ENCODE results near the gene FGFBP3.

Gene FGFBP3

DNA sequence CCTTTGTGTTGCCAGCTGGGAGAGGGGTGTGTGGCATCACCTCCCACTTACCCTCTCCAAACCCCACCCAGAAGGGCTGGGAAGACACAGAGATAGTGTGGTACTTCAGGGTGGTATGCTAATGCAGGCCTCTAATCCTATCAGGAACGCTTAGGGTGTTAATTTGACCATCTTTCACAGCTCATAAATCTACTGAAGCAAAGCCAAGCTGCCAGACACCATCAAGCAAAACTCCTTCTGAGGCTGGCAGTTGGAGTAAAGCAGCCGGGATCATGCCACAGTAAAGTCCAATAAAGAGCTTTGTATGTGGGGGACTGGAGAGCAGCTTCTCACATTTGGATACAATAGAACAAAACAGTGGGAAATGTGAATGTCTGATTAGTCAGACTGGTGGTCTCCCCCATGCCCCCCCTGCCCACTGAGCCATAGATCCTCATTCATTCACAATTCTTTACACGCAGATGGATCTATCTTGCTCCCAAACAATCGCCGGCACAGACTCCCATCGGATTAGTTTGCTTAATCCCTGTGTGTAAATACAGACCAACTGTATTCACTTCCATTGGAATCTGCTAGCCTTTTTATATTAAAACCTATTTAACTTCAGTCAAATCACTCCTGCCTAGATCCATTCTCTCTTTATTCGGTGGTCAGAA lies 29.6 kb downstream of the FGFBP3 start:
- DNase-seq (ENCODE audit: insufficient read length) = no peak
- TF ChIP-seq POLR2AphosphoS5 (IDR thresholded peaks at IDR 0.05; ENCODE audit: low read depth, low read length) = no peak
- no peak for TF ChIP-seq POLR2A (IDR thresholded peaks at IDR 0.05; ENCODE audit: low read depth, low read length)
- TF ChIP-seq TAF1 (IDR thresholded peaks at IDR 0.05; ENCODE audit: borderline replicate concordance, low read depth, low read length) = no peak
- FAIRE-seq = no peak

DNA sequence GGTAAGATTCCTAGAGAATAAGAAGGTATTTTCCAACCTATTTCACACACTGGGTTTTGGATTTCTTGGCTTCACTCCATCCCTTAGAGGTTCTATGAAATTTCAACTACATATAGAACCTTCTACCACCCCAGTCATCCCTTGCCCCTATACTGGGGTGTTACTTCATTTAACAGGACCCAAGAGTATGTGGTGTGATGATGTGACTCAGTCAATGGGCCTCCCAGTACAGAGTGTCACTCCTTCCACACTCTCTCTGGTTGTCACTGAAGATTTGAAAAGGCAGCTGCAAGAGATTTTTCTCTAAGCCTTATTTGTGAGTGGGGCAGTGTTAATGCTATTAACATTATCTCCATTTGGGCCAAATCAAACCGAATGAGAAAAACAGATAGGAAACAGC lies 33.5 kb downstream of the FGFBP3 start:
- no peak for FAIRE-seq
- no peak for DNase-seq (ENCODE audit: insufficient read length)
- no peak for TF ChIP-seq TAF1 (IDR thresholded peaks at IDR 0.05; ENCODE audit: borderline replicate concordance, low read depth, low read length)
- no peak for TF ChIP-seq POLR2AphosphoS5 (IDR thresholded peaks at IDR 0.05; ENCODE audit: low read depth, low read length)
- TF ChIP-seq POLR2A (IDR thresholded peaks at IDR 0.05; ENCODE audit: low read depth, low read length) = no peak

DNA sequence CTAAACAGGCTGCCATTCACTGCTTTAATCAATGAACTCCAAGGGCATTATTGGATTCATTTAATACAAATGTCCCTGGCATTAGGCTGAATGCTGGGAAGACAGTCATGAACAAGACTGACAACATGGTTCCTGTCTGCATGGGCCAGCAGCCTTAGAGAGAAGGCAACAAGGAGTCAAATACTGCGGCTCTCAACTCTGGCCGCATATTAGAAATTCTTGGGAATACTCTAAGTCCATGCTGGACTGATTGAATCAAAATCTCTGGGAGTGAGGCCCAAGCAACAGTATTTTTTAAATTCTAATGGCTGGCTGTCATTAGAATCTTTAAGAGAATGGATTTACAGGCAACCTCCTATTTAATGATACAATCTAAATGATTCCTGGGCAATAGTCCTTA lies 34.1 kb downstream of the FGFBP3 start:
- no peak for FAIRE-seq
- DNase-seq (ENCODE audit: insufficient read length) = no peak
- TF ChIP-seq POLR2AphosphoS5 (IDR thresholded peaks at IDR 0.05; ENCODE audit: low read depth, low read length) (no peak), POLR2A (IDR thresholded peaks at IDR 0.05; ENCODE audit: low read depth, low read length) (no peak), TAF1 (IDR thresholded peaks at IDR 0.05; ENCODE audit: borderline replicate concordance, low read depth, low read length) (no peak)

GRCh38 chr10:91865562-91866081 lies 43.7 kb downstream of the FGFBP3 start:
- no peak for DNase-seq (ENCODE audit: insufficient read length)
- no peak for FAIRE-seq
- no peak for TF ChIP-seq POLR2A (IDR thresholded peaks at IDR 0.05; ENCODE audit: low read depth, low read length)
- no peak for TF ChIP-seq TAF1 (IDR thresholded peaks at IDR 0.05; ENCODE audit: borderline replicate concordance, low read depth, low read length)
- TF ChIP-seq POLR2AphosphoS5 (IDR thresholded peaks at IDR 0.05; ENCODE audit: low read depth, low read length) = no peak

GRCh38 chr10:91864744-91865143 lies 44.5 kb downstream of the FGFBP3 start:
- no peak for FAIRE-seq
- no peak for DNase-seq (ENCODE audit: insufficient read length)
- TF ChIP-seq POLR2AphosphoS5 (IDR thresholded peaks at IDR 0.05; ENCODE audit: low read depth, low read length) = no peak
- no peak for TF ChIP-seq TAF1 (IDR thresholded peaks at IDR 0.05; ENCODE audit: borderline replicate concordance, low read depth, low read length)
- TF ChIP-seq POLR2A (IDR thresholded peaks at IDR 0.05; ENCODE audit: low read depth, low read length) = no peak

- no peak for FAIRE-seq
Observed at GRCh38 chr10:91864099-91864498, 45.2 kb downstream of the FGFBP3 start.

DNA sequence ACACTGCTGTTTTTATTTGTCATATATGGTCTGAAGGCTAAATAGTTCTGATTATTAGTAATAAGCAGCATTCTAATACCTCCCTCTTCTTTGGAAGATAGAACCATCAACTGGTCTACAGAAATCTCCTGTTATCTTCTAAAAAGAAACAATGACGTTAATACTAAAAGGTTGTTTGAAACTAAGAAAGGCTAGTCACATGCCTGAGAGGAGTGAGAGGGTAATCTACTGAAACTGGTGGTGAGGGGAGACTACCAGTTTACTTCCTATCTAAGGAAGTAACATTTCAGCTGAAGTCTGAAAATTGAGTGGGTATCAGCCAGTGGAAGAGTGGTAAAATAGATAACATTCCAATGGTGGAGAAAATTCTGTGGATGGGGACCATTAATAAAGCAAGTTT lies 48.4 kb downstream of the FGFBP3 start:
- DNase-seq (ENCODE audit: insufficient read length) (no peak), FAIRE-seq (no peak)
- no peak for TF ChIP-seq POLR2AphosphoS5 (IDR thresholded peaks at IDR 0.05; ENCODE audit: low read depth, low read length)
- no peak for TF ChIP-seq TAF1 (IDR thresholded peaks at IDR 0.05; ENCODE audit: borderline replicate concordance, low read depth, low read length)
- no peak for TF ChIP-seq POLR2A (IDR thresholded peaks at IDR 0.05; ENCODE audit: low read depth, low read length)

More at GRCh38 chr10:91864099-91864498, 45.2 kb downstream of the FGFBP3 start:
- no peak for DNase-seq (ENCODE audit: insufficient read length)
- TF ChIP-seq TAF1 (IDR thresholded peaks at IDR 0.05; ENCODE audit: borderline replicate concordance, low read depth, low read length) (no peak), POLR2A (IDR thresholded peaks at IDR 0.05; ENCODE audit: low read depth, low read length) (no peak), POLR2AphosphoS5 (IDR thresholded peaks at IDR 0.05; ENCODE audit: low read depth, low read length) (no peak)

DNA sequence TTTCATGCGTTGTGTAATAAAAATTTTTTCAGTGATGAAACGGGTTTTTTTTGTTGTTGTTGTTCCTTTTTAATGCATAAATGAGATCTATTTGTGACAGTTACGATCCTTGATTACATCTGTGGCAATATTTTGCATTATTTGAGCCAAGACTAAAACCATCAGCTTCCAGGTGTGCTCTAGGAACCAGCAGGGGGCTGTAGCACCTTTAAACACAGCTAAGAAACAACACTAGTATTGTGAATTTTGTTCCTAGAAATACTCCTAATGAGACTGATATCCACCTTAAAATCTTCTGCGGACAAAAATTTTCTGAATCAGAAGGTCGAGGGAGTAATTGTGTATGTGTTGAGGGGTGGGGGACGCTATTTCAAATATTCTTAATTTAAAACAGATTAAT lies 52.6 kb downstream of the FGFBP3 start:
- no peak for DNase-seq (ENCODE audit: insufficient read length)

More for the DNA sequence above, 52.6 kb downstream of the FGFBP3 start:
- TF ChIP-seq POLR2AphosphoS5 (IDR thresholded peaks at IDR 0.05; ENCODE audit: low read depth, low read length) = no peak
- no peak for TF ChIP-seq POLR2A (IDR thresholded peaks at IDR 0.05; ENCODE audit: low read depth, low read length)
- TF ChIP-seq TAF1 (IDR thresholded peaks at IDR 0.05; ENCODE audit: borderline replicate concordance, low read depth, low read length) = no peak
- FAIRE-seq = peak; percentile 36
